ENCODE measurements around the gene CEP290.
A peak's percentile ranks its signal among the peaks of the same experiment; 100 is the strongest.

CEP290 gene
- total RNA-seq = 63.9 to 65.9 reads per million in 2 donors

- peak; percentile 87 for DNase-seq
Observed at GRCh38 chr12:88141774-88142609, at the start of gene CEP290, which contains the start of gene TMTC3. CEP290 (minus strand) TSS chr12:88142088; CDS start chr12:88141307, 781 bp downstream. TMTC3 (plus strand) TSS chr12:88142307; CDS start chr12:88148316, 6,009 bp downstream.

- no peak for DNase-seq
Observed at GRCh38 chr12:88188180-88188579, 46.3 kb upstream of the CEP290 start.

- DNase-seq = no peak
Observed at GRCh38 chr12:88187571-88187970, 45.7 kb upstream of the CEP290 start.

- DNase-seq = no peak
Observed at GRCh38 chr12:88185988-88186387, 44.1 kb upstream of the CEP290 start.

- DNase-seq = no peak
Observed at GRCh38 chr12:88185279-88185678, 43.4 kb upstream of the CEP290 start.

- no peak for DNase-seq
Observed at GRCh38 chr12:88184196-88184595, 42.3 kb upstream of the CEP290 start.

GRCh38 chr12:88182416-88182815 is 40.5 kb upstream of the CEP290 start:
- no peak for DNase-seq

- no peak for DNase-seq
Observed at GRCh38 chr12:88181881-88182280, 40.0 kb upstream of the CEP290 start.

GRCh38 chr12:88179436-88180014 is 37.6 kb upstream of the CEP290 start:
- no peak for DNase-seq

GRCh38 chr12:88175544-88175943 is 33.7 kb upstream of the CEP290 start:
- DNase-seq = no peak

GRCh38 chr12:88172844-88173407 is 31.0 kb upstream of the CEP290 start:
- no peak for DNase-seq

GRCh38 chr12:88167384-88167783 is 25.5 kb upstream of the CEP290 start:
- no peak for DNase-seq

- no peak for DNase-seq
Observed at GRCh38 chr12:88166179-88166578, 24.3 kb upstream of the CEP290 start.

GRCh38 chr12:88163371-88163770 is 21.5 kb upstream of the CEP290 start:
- DNase-seq = no peak

- DNase-seq = no peak
Observed at GRCh38 chr12:88156075-88156654, 14.3 kb upstream of the CEP290 start.

GRCh38 chr12:88153959-88154358 is 12.1 kb upstream of the CEP290 start:
- no peak for DNase-seq

GRCh38 chr12:88150063-88150462 is 8.2 kb upstream of the CEP290 start:
- no peak for DNase-seq

- DNase-seq = no peak
Observed at GRCh38 chr12:88145567-88146505, 3.9 kb upstream of the CEP290 start.

- DNase-seq = no peak
Observed at GRCh38 chr12:88144546-88145468, 2.9 kb upstream of the CEP290 start.

- DNase-seq = no peak
Observed at GRCh38 chr12:88144037-88144436, 2.1 kb upstream of the CEP290 start.

GRCh38 chr12:88142610-88142991 is 713 bp upstream of the CEP290 start:
- peak; percentile 9 for DNase-seq

All from T-helper 9 cell (primary cell).